Astrocyte (in vitro differentiated cells and primary cell): Measurements from ENCODE around the gene BUD13. TPM values are rescaled to one million over a fixed set of nuclear protein-coding genes. Genes with fewer than 3 reads are reported as not detected.

ENCODE experiments used
- DNase-seq: peaks from one replicate; pipeline ENCODE4 v3.0.0-alpha.2; 2010; ENCODE audit warnings: low read depth
- FAIRE-seq: peaks from 2 replicates; lab custom pipeline; 2011; peaks lifted over from hg19 to GRCh38; lab: Jason Lieb, UNC
- H2AFZ ChIP-seq: 2 replicates; pipeline ENCODE4 v1.6.0; 2012; ENCODE audit warnings: low read depth, low read length, inconsistent platforms
- H3K27ac ChIP-seq: 2 replicates; pipeline ENCODE4 v1.5.1; 2011; ENCODE audit warnings: low read depth, low read length, inconsistent platforms
- H3K27me3 ChIP-seq: 2 replicates; pipeline ENCODE4 v1.6.0; 2011; ENCODE audit warnings: low read length, inconsistent platforms; ENCODE audit not compliant: insufficient read depth
- H3K36me3 ChIP-seq: 2 replicates; pipeline ENCODE4 v1.5.1; 2011; ENCODE audit warnings: low read length, inconsistent platforms; ENCODE audit not compliant: insufficient read depth
- H3K4me1 ChIP-seq: 2 replicates; pipeline ENCODE4 v1.5.1; 2011; ENCODE audit warnings: low read length, inconsistent platforms; ENCODE audit not compliant: insufficient read depth
- H3K4me2 ChIP-seq: 2 replicates; pipeline ENCODE4 v1.6.0; 2012; ENCODE audit warnings: low read length, inconsistent platforms
- H3K4me3 ChIP-seq: 2 replicates; pipeline ENCODE4 v1.5.1; 2011; ENCODE audit warnings: low read depth, mild to moderate bottlenecking, low read length, inconsistent platforms; ENCODE audit not compliant: insufficient read depth
- H3K79me2 ChIP-seq: 2 replicates; pipeline ENCODE4 v1.6.0; 2012; ENCODE audit warnings: mild to moderate bottlenecking, low read length, inconsistent platforms; ENCODE audit not compliant: insufficient read depth
- H3K9ac ChIP-seq: 2 replicates; pipeline ENCODE4 v1.6.0; 2012; ENCODE audit warnings: mild to moderate bottlenecking, low read length, inconsistent platforms
- H3K9me3 ChIP-seq: 2 replicates; pipeline ENCODE4 v1.5.1; 2012; ENCODE audit warnings: low read depth, mild to moderate bottlenecking, low read length, inconsistent platforms; ENCODE audit not compliant: insufficient read depth
- H4K20me1 ChIP-seq: 2 replicates; pipeline ENCODE4 v1.6.0; 2012; ENCODE audit warnings: low read length, inconsistent platforms; ENCODE audit not compliant: insufficient read depth
- H3K27ac Mint-ChIP-seq: one replicate; pipeline ENCODE4 v1.8.0; 2021; ENCODE audit warnings: mild to moderate bottlenecking, mixed read lengths; ENCODE audit not compliant: unreplicated experiment
- H3K27me3 Mint-ChIP-seq: one replicate; pipeline ENCODE4 v1.8.0; 2021; ENCODE audit warnings: low read depth, mixed read lengths; ENCODE audit not compliant: unreplicated experiment
- H3K36me3 Mint-ChIP-seq: one replicate; pipeline ENCODE4 v1.8.0; 2021; ENCODE audit warnings: low read depth, mixed read lengths; ENCODE audit not compliant: unreplicated experiment
- H3K4me1 Mint-ChIP-seq: one replicate; pipeline ENCODE4 v1.8.0; 2021; ENCODE audit warnings: low read depth, mixed read lengths; ENCODE audit not compliant: unreplicated experiment
- H3K4me3 Mint-ChIP-seq: one replicate; pipeline ENCODE4 v1.8.0; 2021; ENCODE audit warnings: mild to moderate bottlenecking, moderate library complexity, mixed read lengths; ENCODE audit not compliant: unreplicated experiment
- H3K9me3 Mint-ChIP-seq: one replicate; pipeline ENCODE4 v1.8.0; 2021; ENCODE audit warnings: mild to moderate bottlenecking, mixed read lengths; ENCODE audit not compliant: unreplicated experiment
- EZH2 ChIP-seq: IDR thresholded peaks from 2 replicates; pipeline ENCODE4 v1.6.1; 2012; ENCODE audit warnings: mild to moderate bottlenecking, low read length, inconsistent platforms; ENCODE audit not compliant: insufficient read depth
- total RNA-seq: library from RNA; stranded (reverse); gene quantifications from 2 replicates; pipeline ENCODE4 v1.2.1, GENCODE V29; 2021
- TF ChIP-seq, protein P1 (sequence below): IDR thresholded peaks from 2 replicates; pipeline ENCODE4 v1.5.1; 2011; ENCODE audit warnings: low read depth, mild to moderate bottlenecking, inconsistent platforms, low read length, moderate library complexity; ENCODE audit not compliant: insufficient read depth

Gene BUD13
- total RNA-seq, 1 donor from 2014 or later: 9.3 TPM

DNA sequence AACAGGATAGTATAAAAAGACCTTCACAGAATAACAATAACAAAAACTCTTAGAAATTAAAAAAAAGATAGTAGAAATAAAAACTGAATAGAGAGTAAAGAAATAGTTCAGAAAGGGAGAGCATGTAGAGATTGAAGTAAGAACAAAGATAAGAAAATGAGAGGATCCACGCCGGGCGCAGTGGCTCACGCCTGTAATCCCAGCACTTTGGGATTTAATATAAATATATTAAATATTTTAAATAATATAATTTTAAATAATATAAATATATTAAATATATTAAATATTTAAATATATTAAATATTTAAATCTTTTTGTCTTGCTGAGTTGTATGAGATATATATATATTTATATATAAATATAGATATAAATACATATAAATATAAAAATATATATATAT lies 39.3 kb upstream of the BUD13 start:
- Mint-ChIP-seq H3K9me3 (no peaks in the 10 kb centered on the region), H3K36me3 (no peaks in the 10 kb centered on the region), H3K4me1 (no peaks in the 10 kb centered on the region), H3K27me3 (peaks cover 3% of the 10 kb centered on the region), H3K4me3 (no peak overlapping the region), H3K27ac (no peak overlapping the region)
- Histone ChIP-seq H3K27me3 (peaks cover 3% of the 10 kb centered on the region), H3K4me2 (no peak overlapping the region), H4K20me1 (no peaks in the 10 kb centered on the region), H3K9ac (no peak overlapping the region), H3K79me2 (no peaks in the 10 kb centered on the region), H3K27ac (no peak overlapping the region), H2AFZ (no peak overlapping the region), H3K4me3 (no peak overlapping the region), H3K9me3 (no peaks in the 10 kb centered on the region), H3K4me1 (no peaks in the 10 kb centered on the region), H3K36me3 (no peaks in the 10 kb centered on the region)
- FAIRE-seq (no peak), DNase-seq (no peak)
- TF ChIP-seq, protein P1, sequence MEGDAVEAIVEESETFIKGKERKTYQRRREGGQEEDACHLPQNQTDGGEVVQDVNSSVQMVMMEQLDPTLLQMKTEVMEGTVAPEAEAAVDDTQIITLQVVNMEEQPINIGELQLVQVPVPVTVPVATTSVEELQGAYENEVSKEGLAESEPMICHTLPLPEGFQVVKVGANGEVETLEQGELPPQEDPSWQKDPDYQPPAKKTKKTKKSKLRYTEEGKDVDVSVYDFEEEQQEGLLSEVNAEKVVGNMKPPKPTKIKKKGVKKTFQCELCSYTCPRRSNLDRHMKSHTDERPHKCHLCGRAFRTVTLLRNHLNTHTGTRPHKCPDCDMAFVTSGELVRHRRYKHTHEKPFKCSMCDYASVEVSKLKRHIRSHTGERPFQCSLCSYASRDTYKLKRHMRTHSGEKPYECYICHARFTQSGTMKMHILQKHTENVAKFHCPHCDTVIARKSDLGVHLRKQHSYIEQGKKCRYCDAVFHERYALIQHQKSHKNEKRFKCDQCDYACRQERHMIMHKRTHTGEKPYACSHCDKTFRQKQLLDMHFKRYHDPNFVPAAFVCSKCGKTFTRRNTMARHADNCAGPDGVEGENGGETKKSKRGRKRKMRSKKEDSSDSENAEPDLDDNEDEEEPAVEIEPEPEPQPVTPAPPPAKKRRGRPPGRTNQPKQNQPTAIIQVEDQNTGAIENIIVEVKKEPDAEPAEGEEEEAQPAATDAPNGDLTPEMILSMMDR: no peak
- no peak for TF ChIP-seq EZH2

DNA sequence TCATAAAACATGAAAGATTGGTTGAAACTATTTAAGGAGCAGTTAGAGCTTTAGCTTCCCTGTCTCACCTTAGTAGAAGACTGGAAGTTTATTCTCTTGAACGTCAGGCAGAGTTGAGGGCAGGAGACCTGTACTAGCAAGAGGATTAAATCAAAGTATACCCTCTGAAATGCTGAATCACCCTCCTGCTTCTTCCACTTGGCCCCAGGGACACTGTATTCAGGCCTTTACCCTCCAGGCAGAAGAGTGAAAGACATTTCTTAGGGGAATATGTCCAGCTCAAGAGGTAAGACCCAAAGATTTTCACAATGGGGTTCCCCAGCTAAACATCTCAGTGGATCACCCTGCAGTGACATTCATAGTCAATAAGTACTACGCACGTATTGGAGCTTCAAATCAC lies 38.4 kb upstream of the BUD13 start:
- Mint-ChIP-seq H3K9me3 (no peaks in the 10 kb centered on the region), H3K27me3 (peaks cover 3% of the 10 kb centered on the region), H3K27ac (no peak overlapping the region), H3K36me3 (no peaks in the 10 kb centered on the region), H3K4me1 (no peaks in the 10 kb centered on the region), H3K4me3 (no peak overlapping the region)
- no peak overlapping the region for H3K27ac ChIP-seq
- DNase-seq (no peak), FAIRE-seq (no peak)
- H3K4me1 ChIP-seq: no peaks in the 10 kb centered on the region
- H4K20me1 ChIP-seq: no peaks in the 10 kb centered on the region
- H3K79me2 ChIP-seq: no peaks in the 10 kb centered on the region
- no peak overlapping the region for H3K4me2 ChIP-seq
- no peak overlapping the region for H3K4me3 ChIP-seq
- H3K9me3 ChIP-seq: no peaks in the 10 kb centered on the region
- H3K9ac ChIP-seq: no peak overlapping the region
- H3K36me3 ChIP-seq: no peaks in the 10 kb centered on the region
- TF ChIP-seq, protein P1: no peak
- no peak for TF ChIP-seq EZH2
- no peak overlapping the region for H2AFZ ChIP-seq
- peaks cover under 1% of the 10 kb centered on the region for H3K27me3 ChIP-seq

DNA sequence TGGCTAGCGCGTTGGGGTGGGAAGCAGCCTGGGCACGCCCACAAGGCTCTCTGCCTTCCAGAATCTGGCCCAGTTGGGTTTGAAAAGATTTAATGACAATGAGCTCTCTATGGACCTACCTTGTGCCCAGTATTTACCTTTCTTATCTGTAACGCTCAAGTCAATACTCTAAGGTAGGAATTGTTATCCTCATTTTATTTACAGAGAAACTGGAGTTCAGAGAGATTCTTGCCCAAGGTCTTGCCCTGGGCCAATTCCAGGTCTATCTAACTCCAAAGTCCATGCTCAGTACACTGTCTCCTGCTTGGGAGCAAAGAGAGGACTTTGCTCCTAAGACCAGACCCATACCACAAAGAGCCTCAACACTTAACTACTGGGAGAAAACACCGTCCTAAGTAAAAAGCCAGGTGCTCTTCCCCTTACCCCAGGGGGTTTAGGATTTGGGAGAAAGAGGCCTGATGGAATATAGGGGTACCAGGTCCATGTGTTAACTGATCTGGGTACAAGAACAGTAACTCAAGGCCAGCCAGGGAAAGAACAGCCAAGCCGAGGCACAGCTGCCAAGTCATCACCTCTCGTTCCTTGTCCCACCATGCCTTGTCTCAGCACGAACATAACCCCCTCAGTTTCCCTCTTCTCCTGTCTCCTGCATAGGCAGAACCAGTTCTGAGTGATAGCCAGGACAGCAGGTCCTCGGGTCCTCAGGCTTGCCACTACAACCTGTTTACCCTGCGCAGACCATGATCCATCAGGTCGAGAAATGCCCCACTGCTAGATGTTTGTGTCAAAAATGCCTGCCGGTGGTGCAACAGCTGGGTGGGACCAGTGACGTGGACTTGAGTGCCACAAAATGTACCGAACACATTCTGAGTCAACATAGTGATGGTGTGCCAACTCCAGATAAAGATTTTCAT lies 35.7 kb upstream of the BUD13 start:
- no peak for FAIRE-seq
- peaks cover 5% of the 10 kb centered on the region for H3K27me3 ChIP-seq

More for the DNA sequence above, 35.7 kb upstream of the BUD13 start:
- Mint-ChIP-seq H3K27ac (no peak overlapping the region), H3K4me3 (no peak overlapping the region), H3K36me3 (no peaks in the 10 kb centered on the region), H3K4me1 (no peaks in the 10 kb centered on the region), H3K9me3 (no peaks in the 10 kb centered on the region), H3K27me3 (peaks cover 6% of the 10 kb centered on the region)
- no peak overlapping the region for H3K27ac ChIP-seq
- no peak for TF ChIP-seq EZH2
- TF ChIP-seq, protein P1: no peak
- no peaks in the 10 kb centered on the region for H3K36me3 ChIP-seq
- H3K4me2 ChIP-seq: no peak overlapping the region
- H4K20me1 ChIP-seq: no peaks in the 10 kb centered on the region
- H3K9ac ChIP-seq: no peak overlapping the region
- no peaks in the 10 kb centered on the region for H3K79me2 ChIP-seq
- H3K4me1 ChIP-seq: no peaks in the 10 kb centered on the region
- H3K9me3 ChIP-seq: no peaks in the 10 kb centered on the region
- H3K4me3 ChIP-seq: no peak overlapping the region
- H2AFZ ChIP-seq: no peak overlapping the region
- no peak for DNase-seq
